CD14-positive monocyte (primary cell): ENCODE data around the gene ANXA1. TPM values are rescaled to one million over a fixed set of nuclear protein-coding genes. Genes with fewer than 3 reads are reported as not detected.
A peak's percentile ranks its signal among the peaks of the same experiment; 100 is the strongest.

Source experiments
- DNase-seq, 3 donors: peaks; one replicate each; pipeline ENCODE4 v3.0.0-alpha.2; 2011 to 2022
- H2AFZ ChIP-seq: 2 replicates; pipeline ENCODE4 v1.6.0; 2012; ENCODE audit warnings: mild to moderate bottlenecking, low read depth, low read length, inconsistent platforms; ENCODE audit not compliant: insufficient read depth, poor library complexity, severe bottlenecking
- H3K27ac ChIP-seq, 2 donors: 1 replicate in 1 of 2; 2 replicates in 1 of 2; pipeline ENCODE4 v1.5.1; 2012 to 2013; ENCODE audit warnings: low read length in 2 of 2, control low read depth in 1 of 2, inconsistent platforms in 1 of 2, low read depth in 1 of 2, mild to moderate bottlenecking in 1 of 2
- H3K27me3 ChIP-seq, 2 donors: one replicate each; pipeline versions ENCODE4 v1.6.0 to v1.6.1; 2011 to 2013; ENCODE audit warnings: low read length in 2 of 2; ENCODE audit not compliant: control insufficient read depth in 2 of 2, insufficient read depth in 2 of 2
- H3K36me3 ChIP-seq, 2 donors: replicated peaks in 1 of 2; 1 replicate in 1 of 2; 2 replicates in 1 of 2; pipeline versions ENCODE4 v1.5.1 to v1.6.1; 2012 to 2013; ENCODE audit warnings: low read length in 2 of 2, control low read depth in 1 of 2, inconsistent platforms in 1 of 2, mild to moderate bottlenecking in 1 of 2; ENCODE audit not compliant: insufficient read depth in 2 of 2, control insufficient read depth in 1 of 2
- H3K4me1 ChIP-seq, 2 donors: 1 replicate in 1 of 2; 2 replicates in 1 of 2; pipeline versions ENCODE4 v1.5.1 to v1.6.1; 2012 to 2013; ENCODE audit warnings: low read length in 2 of 2, control low read depth in 1 of 2, inconsistent platforms in 1 of 2, mild to moderate bottlenecking in 1 of 2, moderate library complexity in 1 of 2; ENCODE audit not compliant: insufficient read depth in 2 of 2, control insufficient read depth in 1 of 2
- H3K4me2 ChIP-seq: replicated peaks from 2 replicates; pipeline ENCODE3; 2012; ENCODE audit warnings: low read length, moderate library complexity, mild to moderate bottlenecking; ENCODE audit not compliant: poor library complexity, severe bottlenecking; ENCODE audit errors: extremely low read depth
- H3K4me3 ChIP-seq, 3 experiments: fragments of 200-600 bp in 1 of 3; sonication (generic) in 1 of 3; replicated peaks in 1 of 3; 1 replicate in 2 of 3; 2 replicates in 1 of 3; pipeline ENCODE4 v1.5.1; 2011 to 2013; ENCODE audit warnings: low read length in 3 of 3, mild to moderate bottlenecking in 3 of 3, control low read depth in 2 of 3, low read depth in 2 of 3, inconsistent platforms in 1 of 3, moderate library complexity in 1 of 3
- H3K79me2 ChIP-seq: 2 replicates; pipeline ENCODE4 v1.6.0; 2012; ENCODE audit warnings: mild to moderate bottlenecking, control low read depth, inconsistent platforms, low read length, moderate library complexity; ENCODE audit not compliant: insufficient read depth
- H3K9ac ChIP-seq: 2 replicates; pipeline ENCODE4 v1.6.0; 2017; ENCODE audit warnings: low read length, mild to moderate bottlenecking; ENCODE audit not compliant: insufficient read depth, poor library complexity, severe bottlenecking
- H3K9me3 ChIP-seq, 2 donors: replicated peaks in 1 of 2; 1 replicate in 1 of 2; 2 replicates in 1 of 2; pipeline versions ENCODE4 v1.5.1 to v1.6.1; 2012 to 2013; ENCODE audit warnings: low read length in 2 of 2, control low read depth in 1 of 2; ENCODE audit not compliant: control insufficient read depth in 1 of 2, insufficient read depth in 1 of 2
- H4K20me1 ChIP-seq: 2 replicates; pipeline ENCODE4 v1.6.0; 2012; ENCODE audit warnings: mild to moderate bottlenecking, low read length, control low read depth, moderate library complexity; ENCODE audit not compliant: insufficient read depth
- H3K27ac Mint-ChIP-seq, 7 donors: one replicate each; pipeline ENCODE4 v1.8.0; 2020; ENCODE audit warnings: mild to moderate bottlenecking in 7 of 7, mixed read lengths in 7 of 7, moderate library complexity in 6 of 7, inconsistent platforms in 2 of 7
- H3K27me3 Mint-ChIP-seq, 3 donors: one replicate each; pipeline ENCODE4 v1.8.0; 2021 to 2022; ENCODE audit warnings: low read depth in 3 of 3, mild to moderate bottlenecking in 3 of 3, mixed read lengths in 3 of 3, moderate library complexity in 3 of 3, inconsistent platforms in 1 of 3
- H3K36me3 Mint-ChIP-seq, 2 donors: one replicate each; pipeline ENCODE4 v1.8.0; 2020; ENCODE audit warnings: mixed read lengths in 2 of 2, inconsistent platforms in 1 of 2, mild to moderate bottlenecking in 1 of 2
- H3K4me1 Mint-ChIP-seq: one replicate; pipeline ENCODE4 v1.8.0; 2020; ENCODE audit warnings: mild to moderate bottlenecking, mixed read lengths
- H3K4me3 Mint-ChIP-seq, 2 donors: one replicate each; pipeline ENCODE4 v1.8.0; 2020; ENCODE audit warnings: mild to moderate bottlenecking in 2 of 2, mixed read lengths in 2 of 2, moderate library complexity in 1 of 2
- H3K9me3 Mint-ChIP-seq, 7 donors: one replicate each; pipeline ENCODE4 v1.8.0; 2020 to 2022; ENCODE audit warnings: mixed read lengths in 7 of 7, mild to moderate bottlenecking in 6 of 7, moderate library complexity in 6 of 7, inconsistent platforms in 2 of 7
- CTCF ChIP-seq: fragments of 200-600 bp; IDR thresholded peaks from one replicate; pipeline ENCODE4 v1.8.0; 2022; ENCODE audit warnings: antibody characterized with exemption, mild to moderate bottlenecking
- WGBS: methylation state at CpG from one replicate; pipeline ENCODE4 v1.1.5; 2013; ENCODE audit warnings: missing lambda C conversion rate; ENCODE audit not compliant: insufficient coverage; 5-methylcytosine and 5-hydroxymethylcytosine counted together
- intact Hi-C, 2 donors: fragments of 100-400 bp; cut with micrococcal nuclease; formaldehyde crosslinking; loops; one replicate each; pipeline versions ENCODE4 v1.15.0 to v1.15.1; 2023
- polyA plus RNA-seq, 3 donors: library from polyadenylated mRNA; depleted of rRNA in 1 of 3; unstranded in 2 of 3; stranded (reverse) in 1 of 3; fragments of 300-500 nt in 2 of 3; fragments of >200 nt in 1 of 3; fragmentation: Illumina TruSeq in 2 of 3; gene quantifications; 1 replicate in 2 of 3; 2 replicates in 1 of 3; pipeline ENCODE4 v1.2.3, GENCODE V29; 2012 to 2021

Gene ANXA1
- polyA plus RNA-seq, 3 donors: 992 to 1,546 (median 1,157) TPM

GRCh38 chr9:73146111-73146815 is 5.4 kb upstream of the ANXA1 start:
- H3K27ac Mint-ChIP-seq: peak overlapping the region in 5 of 7 donors; percentile 17 to 93 (median 60)
- peaks cover 70 to 83% of the 10 kb centered on the region in 2 donors for H3K4me1 ChIP-seq
- no peak for TF ChIP-seq CTCF
- no peak overlapping the region for H2AFZ ChIP-seq
- H3K27ac ChIP-seq: no peak overlapping the region
- peaks cover 70% of the 10 kb centered on the region for H3K4me1 Mint-ChIP-seq
- H3K36me3 Mint-ChIP-seq: no peaks in the 10 kb centered on the region
- no peaks in the 10 kb centered on the region for H3K9me3 ChIP-seq
- H3K9me3 Mint-ChIP-seq: peaks cover 0 to 3% (median 0%) of the 10 kb centered on the region in 7 donors
- peaks cover 41% of the 10 kb centered on the region for H3K79me2 ChIP-seq
- peak in 1 of 3 donors; percentile 29 for DNase-seq
- intact Hi-C loops: loop anchor here in 1 of 2 donors (5.0 kb wide), 1 partner anchor 704 kb away; no protein-coding TSS in a partner anchor
- H3K4me3 ChIP-seq: no peak overlapping the region
- no peaks in the 10 kb centered on the region for H3K27me3 Mint-ChIP-seq
- H3K4me2 ChIP-seq: no peak overlapping the region
- H3K36me3 ChIP-seq: no peaks in the 10 kb centered on the region
- no peaks in the 10 kb centered on the region for H3K27me3 ChIP-seq
- no peak overlapping the region for H3K9ac ChIP-seq
- no peaks in the 10 kb centered on the region for H4K20me1 ChIP-seq
- no peak overlapping the region for H3K4me3 Mint-ChIP-seq
- 60% methylated on average over 1 of the region's 2 CpGs for WGBS

- peak overlapping the region; percentile 76 for H3K4me2 ChIP-seq
- H3K4me3 Mint-ChIP-seq: no peak overlapping the region
- WGBS: no CpG with 5 or more reads among the region's 3 CpGs
- peaks cover 69% of the 10 kb centered on the region for H3K4me1 Mint-ChIP-seq
- no peaks in the 10 kb centered on the region for H3K27me3 ChIP-seq
- TF ChIP-seq CTCF: no peak
- H3K27ac Mint-ChIP-seq: peak overlapping the region; percentile 90 to 99 (median 97)
- H3K9me3 Mint-ChIP-seq: peaks cover 0 to 3% (median 0%) of the 10 kb centered on the region in 7 donors
- H3K4me1 ChIP-seq: peaks cover 66 to 84% of the 10 kb centered on the region in 2 donors
- peak overlapping the region in 1 of 3 experiments; percentile 67 for H3K4me3 ChIP-seq
- intact Hi-C loops: loop anchor here (2.0 to 5.0 kb wide), 2 partner anchors 16 to 706 kb away; no protein-coding TSS in a partner anchor
- no peak overlapping the region for H2AFZ ChIP-seq
- H3K36me3 ChIP-seq: no peaks in the 10 kb centered on the region
- H3K79me2 ChIP-seq: peaks cover 64% of the 10 kb centered on the region
- no peaks in the 10 kb centered on the region for H3K27me3 Mint-ChIP-seq
- H3K9ac ChIP-seq: peak overlapping the region; percentile 47
- peak in 2 of 3 donors; percentile 60 to 61 for DNase-seq
- no peaks in the 10 kb centered on the region for H3K9me3 ChIP-seq
- H4K20me1 ChIP-seq: peaks cover 16% of the 10 kb centered on the region
- peaks cover 0 to 2% of the 10 kb centered on the region in 2 donors for H3K36me3 Mint-ChIP-seq
- peak overlapping the region in 1 of 2 donors; percentile 87 for H3K27ac ChIP-seq
Measured at GRCh38 chr9:73148447-73148937, 3.2 kb upstream of the ANXA1 start.
